ENCODE data around the gene INTS12.

DNA sequence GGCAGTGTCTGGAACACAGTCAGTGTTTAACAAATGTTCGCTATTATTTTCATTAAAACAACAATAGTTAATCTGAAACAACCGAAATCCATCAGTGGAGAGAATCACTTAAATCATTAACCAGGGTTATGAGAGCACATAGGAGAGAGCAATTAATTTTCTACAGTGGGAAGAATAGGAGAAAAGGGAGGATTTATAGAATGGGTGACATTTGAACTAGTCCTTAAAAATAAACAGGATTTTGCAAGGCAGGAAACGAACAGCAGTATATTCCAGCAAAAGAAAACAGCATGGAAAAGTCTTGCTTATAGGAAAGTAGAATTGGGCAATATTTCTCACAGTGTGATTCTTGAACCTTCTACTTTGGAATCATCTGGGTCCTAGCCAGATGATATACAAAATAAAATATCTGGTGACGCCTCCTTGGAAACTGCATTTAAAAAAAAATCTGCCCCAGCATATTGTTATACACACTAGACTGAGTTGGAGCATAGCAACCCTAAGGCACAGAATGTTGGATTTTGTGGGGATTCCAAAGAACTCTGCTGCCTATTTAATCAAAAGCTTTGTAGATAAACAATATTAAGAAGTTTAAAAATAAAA, 56.1 kb downstream of the INTS12 start:
- TF ChIP-seq SP2 (IDR thresholded peaks at IDR 0.05; ENCODE audit: low read length) (no peak), SRF (IDR thresholded peaks at IDR 0.05; ENCODE audit: low read depth, low read length) (no peak), JUND (IDR thresholded peaks at IDR 0.05; ENCODE audit: low read length) (no peak), CREB1 (IDR thresholded peaks at IDR 0.05) (no peak), MAFK (IDR thresholded peaks at IDR 0.05; ENCODE audit: low read depth, low read length) (no peak), RXRA (IDR thresholded peaks at IDR 0.05; ENCODE audit: insufficient read depth, low read depth, low read length) (no peak), NANOG (IDR thresholded peaks at IDR 0.05; ENCODE audit: insufficient read depth, low read depth, low read length, poor library complexity, severe bottlenecking) (no peak), EP300 (IDR thresholded peaks at IDR 0.05; ENCODE audit: borderline replicate concordance in 1 of 2, low read depth in 2 of 2, low read length in 2 of 2) (no peak), RFX5 (IDR thresholded peaks at IDR 0.05; ENCODE audit: borderline replicate concordance, low read depth, low read length) (no peak)
- TF ChIP-seq, protein P1, sequence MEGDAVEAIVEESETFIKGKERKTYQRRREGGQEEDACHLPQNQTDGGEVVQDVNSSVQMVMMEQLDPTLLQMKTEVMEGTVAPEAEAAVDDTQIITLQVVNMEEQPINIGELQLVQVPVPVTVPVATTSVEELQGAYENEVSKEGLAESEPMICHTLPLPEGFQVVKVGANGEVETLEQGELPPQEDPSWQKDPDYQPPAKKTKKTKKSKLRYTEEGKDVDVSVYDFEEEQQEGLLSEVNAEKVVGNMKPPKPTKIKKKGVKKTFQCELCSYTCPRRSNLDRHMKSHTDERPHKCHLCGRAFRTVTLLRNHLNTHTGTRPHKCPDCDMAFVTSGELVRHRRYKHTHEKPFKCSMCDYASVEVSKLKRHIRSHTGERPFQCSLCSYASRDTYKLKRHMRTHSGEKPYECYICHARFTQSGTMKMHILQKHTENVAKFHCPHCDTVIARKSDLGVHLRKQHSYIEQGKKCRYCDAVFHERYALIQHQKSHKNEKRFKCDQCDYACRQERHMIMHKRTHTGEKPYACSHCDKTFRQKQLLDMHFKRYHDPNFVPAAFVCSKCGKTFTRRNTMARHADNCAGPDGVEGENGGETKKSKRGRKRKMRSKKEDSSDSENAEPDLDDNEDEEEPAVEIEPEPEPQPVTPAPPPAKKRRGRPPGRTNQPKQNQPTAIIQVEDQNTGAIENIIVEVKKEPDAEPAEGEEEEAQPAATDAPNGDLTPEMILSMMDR (IDR thresholded peaks at IDR 0.05; ENCODE audit: control extremely low read depth in 1 of 3, insufficient read depth in 1 of 3, low read depth in 1 of 3, low read length in 3 of 3): no peak
